Measurements from ENCODE around the gene B4GALT5.

DNA sequence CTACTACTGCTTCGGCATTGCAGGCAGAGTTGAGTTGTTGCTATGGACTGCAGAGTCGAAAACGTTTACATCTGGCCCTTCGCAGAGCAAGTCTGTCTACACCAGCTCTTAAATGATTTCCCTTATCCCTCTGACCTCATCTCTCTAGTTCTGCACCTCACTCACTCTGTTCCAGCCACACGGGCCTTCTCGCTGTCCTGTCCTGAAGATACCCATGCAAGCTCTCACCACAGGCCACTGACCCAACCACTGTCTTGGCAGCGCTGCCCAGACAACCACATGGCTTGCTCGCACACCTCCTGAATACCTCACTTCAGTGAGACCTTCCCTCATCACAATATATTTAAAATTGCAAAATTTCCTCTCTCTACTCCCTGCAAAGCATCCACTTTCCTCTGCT is 31.4 kb downstream of the B4GALT5 start:
- TF ChIP-seq, protein P1, sequence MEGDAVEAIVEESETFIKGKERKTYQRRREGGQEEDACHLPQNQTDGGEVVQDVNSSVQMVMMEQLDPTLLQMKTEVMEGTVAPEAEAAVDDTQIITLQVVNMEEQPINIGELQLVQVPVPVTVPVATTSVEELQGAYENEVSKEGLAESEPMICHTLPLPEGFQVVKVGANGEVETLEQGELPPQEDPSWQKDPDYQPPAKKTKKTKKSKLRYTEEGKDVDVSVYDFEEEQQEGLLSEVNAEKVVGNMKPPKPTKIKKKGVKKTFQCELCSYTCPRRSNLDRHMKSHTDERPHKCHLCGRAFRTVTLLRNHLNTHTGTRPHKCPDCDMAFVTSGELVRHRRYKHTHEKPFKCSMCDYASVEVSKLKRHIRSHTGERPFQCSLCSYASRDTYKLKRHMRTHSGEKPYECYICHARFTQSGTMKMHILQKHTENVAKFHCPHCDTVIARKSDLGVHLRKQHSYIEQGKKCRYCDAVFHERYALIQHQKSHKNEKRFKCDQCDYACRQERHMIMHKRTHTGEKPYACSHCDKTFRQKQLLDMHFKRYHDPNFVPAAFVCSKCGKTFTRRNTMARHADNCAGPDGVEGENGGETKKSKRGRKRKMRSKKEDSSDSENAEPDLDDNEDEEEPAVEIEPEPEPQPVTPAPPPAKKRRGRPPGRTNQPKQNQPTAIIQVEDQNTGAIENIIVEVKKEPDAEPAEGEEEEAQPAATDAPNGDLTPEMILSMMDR (IDR thresholded peaks at IDR 0.05; ENCODE audit: insufficient read depth, low read length): no peak
- TF ChIP-seq GABPA (IDR thresholded peaks at IDR 0.05; ENCODE audit: low read depth): no peak
- TF ChIP-seq POLR2AphosphoS5 (IDR thresholded peaks at IDR 0.05; ENCODE audit: low read depth): 0 out of 2 replicates have a peak, but pooled peaks have one; percentile 38
- TF ChIP-seq, protein P2, sequence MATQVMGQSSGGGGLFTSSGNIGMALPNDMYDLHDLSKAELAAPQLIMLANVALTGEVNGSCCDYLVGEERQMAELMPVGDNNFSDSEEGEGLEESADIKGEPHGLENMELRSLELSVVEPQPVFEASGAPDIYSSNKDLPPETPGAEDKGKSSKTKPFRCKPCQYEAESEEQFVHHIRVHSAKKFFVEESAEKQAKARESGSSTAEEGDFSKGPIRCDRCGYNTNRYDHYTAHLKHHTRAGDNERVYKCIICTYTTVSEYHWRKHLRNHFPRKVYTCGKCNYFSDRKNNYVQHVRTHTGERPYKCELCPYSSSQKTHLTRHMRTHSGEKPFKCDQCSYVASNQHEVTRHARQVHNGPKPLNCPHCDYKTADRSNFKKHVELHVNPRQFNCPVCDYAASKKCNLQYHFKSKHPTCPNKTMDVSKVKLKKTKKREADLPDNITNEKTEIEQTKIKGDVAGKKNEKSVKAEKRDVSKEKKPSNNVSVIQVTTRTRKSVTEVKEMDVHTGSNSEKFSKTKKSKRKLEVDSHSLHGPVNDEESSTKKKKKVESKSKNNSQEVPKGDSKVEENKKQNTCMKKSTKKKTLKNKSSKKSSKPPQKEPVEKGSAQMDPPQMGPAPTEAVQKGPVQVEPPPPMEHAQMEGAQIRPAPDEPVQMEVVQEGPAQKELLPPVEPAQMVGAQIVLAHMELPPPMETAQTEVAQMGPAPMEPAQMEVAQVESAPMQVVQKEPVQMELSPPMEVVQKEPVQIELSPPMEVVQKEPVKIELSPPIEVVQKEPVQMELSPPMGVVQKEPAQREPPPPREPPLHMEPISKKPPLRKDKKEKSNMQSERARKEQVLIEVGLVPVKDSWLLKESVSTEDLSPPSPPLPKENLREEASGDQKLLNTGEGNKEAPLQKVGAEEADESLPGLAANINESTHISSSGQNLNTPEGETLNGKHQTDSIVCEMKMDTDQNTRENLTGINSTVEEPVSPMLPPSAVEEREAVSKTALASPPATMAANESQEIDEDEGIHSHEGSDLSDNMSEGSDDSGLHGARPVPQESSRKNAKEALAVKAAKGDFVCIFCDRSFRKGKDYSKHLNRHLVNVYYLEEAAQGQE (IDR thresholded peaks at IDR 0.05; ENCODE audit: insufficient replicate concordance, low read depth): no peak
- TF ChIP-seq SPI1 (IDR thresholded peaks at IDR 0.05; ENCODE audit: borderline replicate concordance, low read depth): no peak
